ENCODE data around the gene LY6G5B.

- TF ChIP-seq CTCF (IDR thresholded peaks at IDR 0.05) (no peak), POLR2AphosphoS5 (IDR thresholded peaks at IDR 0.05) (no peak), POLR2A (IDR thresholded peaks at IDR 0.05) (no peak), EP300 (IDR thresholded peaks at IDR 0.05; ENCODE audit: low read depth) (no peak)
Observed at GRCh38 chr6:31655349-31656237, 14.2 kb upstream of the LY6G5B start, which contains the start of gene APOM.
